OCI-LY3 (cell line): ENCODE data around the gene CSF2RB.

ENCODE experiments used
- CTCF ChIP-seq: fragments of 200-600, 300-600 bp; sonication (generic); IDR thresholded peaks from 2 replicates; pipeline ENCODE4 v1.5.1; 2014; ENCODE audit warnings: antibody characterized with exemption, low read length, low read depth
- EZH2phosphoT487 ChIP-seq: fragments of 200-600 bp; shearing (Covaris generic); IDR thresholded peaks from 2 replicates; pipeline ENCODE4 v1.6.1; 2018; ENCODE audit warnings: antibody characterized with exemption, mixed run types, low read depth

- TF ChIP-seq CTCF (no peak), EZH2phosphoT487 (no peak)
These were observed 8.7 kb downstream of the CSF2RB start for GRCh38 chr22:36922105-36922608.
